Caco-2 (cell line): ENCODE results near the gene MYPOP. TPM values are rescaled to one million over a fixed set of nuclear protein-coding genes. Genes with fewer than 3 reads are reported as not detected.
A peak's percentile ranks its signal among the peaks of the same experiment; 100 is the strongest.
"Not testable (repeated sequence)": the region's sequence is repeated elsewhere in the genome, so short reads cannot be mapped to it uniquely, and the experiment has no call there.

Source experiments
- BruUV-seq: library from RNA; stranded (reverse); fragments of 400-500 nt; replicated peaks from 2 replicates; lab custom pipeline; 2021; lab: Mats Ljungman, UMichigan
- CTCF ChIA-PET: fragments of 300-600 bp; sonication (Branson Sonifier 250); formaldehyde crosslinking; loops from one replicate; lab custom pipeline; 2022; ENCODE audit warnings: antibody characterized with exemption; lab: Charles Lee
- POLR2A ChIA-PET: fragments of 300-600 bp; sonication (Branson Sonifier 250); formaldehyde crosslinking; loops from one replicate; lab custom pipeline; 2022; ENCODE audit warnings: antibody characterized with exemption; lab: Charles Lee
- DNase-seq, 2 experiments: peaks; one replicate each; pipeline versions ENCODE4 v3.0.0 to v3.0.0-alpha.2; 2020 to 2022
- H3K27me3 ChIP-seq: replicated peaks from 2 replicates; pipeline ENCODE4 v1.6.0; 2011; ENCODE audit warnings: low read length; ENCODE audit not compliant: control insufficient read depth, insufficient read depth
- H3K36me3 ChIP-seq: 2 replicates; pipeline ENCODE4 v1.5.1; 2011; ENCODE audit warnings: low read length; ENCODE audit not compliant: control insufficient read depth, insufficient read depth
- H3K4me1 ChIP-seq: fragments of 250-450 bp; sonication (Bioruptor Pico); 2 replicates; pipeline ENCODE4 v1.5.1; 2020; ENCODE audit warnings: mild to moderate bottlenecking
- H3K4me3 ChIP-seq: 2 replicates; pipeline ENCODE4 v1.5.1; 2011; ENCODE audit warnings: low read depth, mild to moderate bottlenecking, control low read depth, low read length
- H3K9me3 ChIP-seq: fragments of 250-450 bp; sonication (Bioruptor Pico); 2 replicates; pipeline ENCODE4 v1.5.1; 2020; ENCODE audit warnings: mild to moderate bottlenecking, moderate library complexity
- H3K27ac Mint-ChIP-seq: one replicate; pipeline ENCODE4 v1.8.0; 2022; ENCODE audit warnings: mixed read lengths; ENCODE audit not compliant: unreplicated experiment
- H3K27me3 Mint-ChIP-seq: one replicate; pipeline ENCODE4 v1.8.0; 2022; ENCODE audit warnings: mixed read lengths; ENCODE audit not compliant: insufficient read depth, unreplicated experiment
- H3K36me3 Mint-ChIP-seq: one replicate; pipeline ENCODE4 v1.8.0; 2022; ENCODE audit warnings: mild to moderate bottlenecking, mixed read lengths; ENCODE audit not compliant: insufficient read depth, unreplicated experiment
- H3K4me1 Mint-ChIP-seq: one replicate; pipeline ENCODE4 v1.8.0; 2022; ENCODE audit warnings: low read depth, mixed read lengths; ENCODE audit not compliant: unreplicated experiment
- H3K4me3 Mint-ChIP-seq: one replicate; pipeline ENCODE4 v1.8.0; 2022; ENCODE audit warnings: mild to moderate bottlenecking, moderate library complexity, mixed read lengths; ENCODE audit not compliant: unreplicated experiment
- H3K9me3 Mint-ChIP-seq: one replicate; pipeline ENCODE4 v1.8.0; 2022; ENCODE audit warnings: mixed read lengths; ENCODE audit not compliant: unreplicated experiment
- CTCF ChIP-seq, 2 experiments: fragments of 200-600 bp in 1 of 2; IDR thresholded peaks; 1 replicate in 1 of 2; 2 replicates in 1 of 2; pipeline versions ENCODE4 v1.5.1 to v1.8.0; 2011 to 2022; ENCODE audit warnings: antibody characterized with exemption in 1 of 2, control low read depth in 1 of 2, inconsistent platforms in 1 of 2, low read depth in 1 of 2, low read length in 1 of 2, mild to moderate bottlenecking in 1 of 2, moderate library complexity in 1 of 2; ENCODE audit not compliant: insufficient read depth in 1 of 2, severe bottlenecking in 1 of 2, unreplicated experiment in 1 of 2
- intact Hi-C: fragments of 100-400 bp; cut with micrococcal nuclease; formaldehyde crosslinking; loops from one replicate; pipeline ENCODE4 v1.10.0; 2022; ENCODE audit not compliant: unreplicated experiment
- total RNA-seq: library from RNA; stranded (reverse); gene quantifications from 2 replicates; pipeline ENCODE4 v1.2.3, GENCODE V29; 2022

MYPOP gene
- total RNA-seq, 1 experiment from 2014 or later: 15.8 TPM

GRCh38 chr19:45899253-45899652 is 3.2 kb downstream of the MYPOP start:
- no peaks in the 10 kb centered on the region for H3K9me3 Mint-ChIP-seq
- TF ChIP-seq CTCF (IDR thresholded peaks at IDR 0.05; ENCODE audit: insufficient read depth in 1 of 2, low read depth in 1 of 2, low read length in 1 of 2, severe bottlenecking in 1 of 2, unreplicated experiment in 1 of 2): no peak
- BruUV-seq: no TSS peak
- no peaks in the 10 kb centered on the region for H3K27me3 Mint-ChIP-seq
- no peak for DNase-seq
- H3K36me3 ChIP-seq: peaks cover 3% of the 10 kb centered on the region; the same call in 1 of the 2 replicates
- peaks cover 7% of the 10 kb centered on the region for H3K4me1 Mint-ChIP-seq
- ChIA-PET POLR2A (no interaction called here), CTCF (no interaction called here)
- no peak overlapping the region for H3K4me3 Mint-ChIP-seq
- no peaks in the 10 kb centered on the region for H3K9me3 ChIP-seq
- H3K4me1 ChIP-seq: peaks cover 5% of the 10 kb centered on the region
- intact Hi-C loops: no loop called here
- no peak overlapping the region for H3K27ac Mint-ChIP-seq
- H3K36me3 Mint-ChIP-seq: peaks cover 57% of the 10 kb centered on the region
- no peak overlapping the region for H3K4me3 ChIP-seq
- no peaks in the 10 kb centered on the region for H3K27me3 ChIP-seq

GRCh38 chr19:45897261-45897812 is 5.1 kb downstream of the MYPOP start:
- H3K27me3 Mint-ChIP-seq: no peaks in the 10 kb centered on the region
- POLR2A ChIA-PET: no interaction called here

GRCh38 chr19:45895983-45896599 is 6.3 kb downstream of the MYPOP start:
- H3K4me1 ChIP-seq, DNase-seq, H3K27me3 ChIP-seq, H3K4me3 ChIP-seq, H3K4me3 Mint-ChIP-seq, H3K36me3 ChIP-seq, H3K9me3 ChIP-seq, H3K9me3 Mint-ChIP-seq, POLR2A ChIA-PET, CTCF ChIA-PET, H3K27me3 Mint-ChIP-seq, intact Hi-C loops: not testable (repeated sequence)
- Mint-ChIP-seq H3K36me3 (peaks cover 44% of the 10 kb centered on the region), H3K4me1 (peaks cover 12% of the 10 kb centered on the region), H3K27ac (peak overlapping the region; percentile 84)
- TSS peak; percentile 33 for BruUV-seq

More at GRCh38 chr19:45897261-45897812, 5.1 kb downstream of the MYPOP start:
- Mint-ChIP-seq H3K27ac (no peak overlapping the region), H3K9me3 (no peaks in the 10 kb centered on the region), H3K4me1 (peaks cover 11% of the 10 kb centered on the region), H3K36me3 (peaks cover 48% of the 10 kb centered on the region), H3K4me3 (no peak overlapping the region)
- Histone ChIP-seq H3K9me3 (no peaks in the 10 kb centered on the region), H3K4me1 (peaks cover 5% of the 10 kb centered on the region), H3K4me3 (no peak overlapping the region), H3K36me3 (peaks cover 3% of the 10 kb centered on the region; the same call in 1 of the 2 replicates), H3K27me3 (no peaks in the 10 kb centered on the region)
- DNase-seq: no peak
- intact Hi-C loops: no loop called here
- no TSS peak for BruUV-seq
- CTCF ChIA-PET: no interaction called here
- TF ChIP-seq CTCF (IDR thresholded peaks at IDR 0.05; ENCODE audit: insufficient read depth in 1 of 2, low read depth in 1 of 2, low read length in 1 of 2, severe bottlenecking in 1 of 2, unreplicated experiment in 1 of 2): no peak
